BE2C (cell line): ENCODE results near the gene MYO5B.
"Not testable (repeated sequence)": the region's sequence is repeated elsewhere in the genome, so short reads cannot be mapped to it uniquely, and the experiment has no call there.

Experiments
- DNase-seq: peaks from one replicate; pipeline ENCODE4 v3.0.0-alpha.2; 2020
- H3K27me3 ChIP-seq: fragments of 250-450 bp; sonication (Bioruptor Pico); 2 replicates; pipeline ENCODE4 v1.5.1; 2020; ENCODE audit warnings: mild to moderate bottlenecking
- H3K36me3 ChIP-seq: fragments of 250-450 bp; sonication (Bioruptor Pico); 2 replicates; pipeline ENCODE4 v1.5.1; 2020; ENCODE audit warnings: mild to moderate bottlenecking
- H3K4me1 ChIP-seq: fragments of 250-450 bp; sonication (Bioruptor Pico); 2 replicates; pipeline ENCODE4 v1.5.1; 2020
- H3K4me3 ChIP-seq: 2 replicates; pipeline ENCODE4 v1.5.1; 2011; ENCODE audit warnings: low read depth, low read length
- H3K9me3 ChIP-seq: fragments of 250-450 bp; sonication (Bioruptor Pico); 2 replicates; pipeline ENCODE4 v1.5.1; 2020
- CTCF ChIP-seq: IDR thresholded peaks from 2 replicates; pipeline ENCODE4 v1.5.1; 2012; ENCODE audit warnings: mild to moderate bottlenecking, low read depth, low read length

MYO5B gene

GRCh38 chr18:50104421-50104820, 90.5 kb downstream of the MYO5B start:
- TF ChIP-seq CTCF, result no peak
- Histone ChIP-seq H3K36me3 (no peaks in the 10 kb centered on the region), H3K27me3 (no peaks in the 10 kb centered on the region), H3K4me1 (no peaks in the 10 kb centered on the region), H3K9me3 (no peaks in the 10 kb centered on the region), H3K4me3 (no peak overlapping the region)
- DNase-seq, result no peak

- H3K9me3 ChIP-seq, result no peaks in the 10 kb centered on the region
- H3K4me3 ChIP-seq, result no peak overlapping the region
- H3K27me3 ChIP-seq, result no peaks in the 10 kb centered on the region
- TF ChIP-seq CTCF, result no peak
- H3K36me3 ChIP-seq, result no peaks in the 10 kb centered on the region
- no peak for DNase-seq
- no peaks in the 10 kb centered on the region for H3K4me1 ChIP-seq
Measured at GRCh38 chr18:50099725-50100407, 95.1 kb downstream of the MYO5B start.

- Histone ChIP-seq H3K9me3 (no peaks in the 10 kb centered on the region), H3K4me3 (no peak overlapping the region), H3K36me3 (no peaks in the 10 kb centered on the region), H3K27me3 (no peaks in the 10 kb centered on the region), H3K4me1 (no peaks in the 10 kb centered on the region)
- TF ChIP-seq CTCF, result no peak
- DNase-seq, result no peak
Measured at GRCh38 chr18:50097702-50098101, 97.2 kb downstream of the MYO5B start.

- no peak for TF ChIP-seq CTCF
- no peaks in the 10 kb centered on the region for H3K4me1 ChIP-seq
- H3K9me3 ChIP-seq, result no peaks in the 10 kb centered on the region
- H3K36me3 ChIP-seq, result no peaks in the 10 kb centered on the region
- no peak overlapping the region for H3K4me3 ChIP-seq
- no peaks in the 10 kb centered on the region for H3K27me3 ChIP-seq
- no peak for DNase-seq
Measured at GRCh38 chr18:50096766-50097435, 98.0 kb downstream of the MYO5B start.

GRCh38 chr18:50094786-50095185, 100.2 kb downstream of the MYO5B start:
- H3K4me1 ChIP-seq, H3K36me3 ChIP-seq, H3K9me3 ChIP-seq, H3K4me3 ChIP-seq, DNase-seq, H3K27me3 ChIP-seq: not testable (repeated sequence)

GRCh38 chr18:50094221-50094773, 100.7 kb downstream of the MYO5B start:
- Histone ChIP-seq H3K4me1 (no peaks in the 10 kb centered on the region), H3K4me3 (no peak overlapping the region)

More at GRCh38 chr18:50094221-50094773, 100.7 kb downstream of the MYO5B start:
- Histone ChIP-seq H3K9me3 (no peaks in the 10 kb centered on the region), H3K36me3 (no peaks in the 10 kb centered on the region), H3K27me3 (no peaks in the 10 kb centered on the region)
- DNase-seq, result no peak
- no peak for TF ChIP-seq CTCF
